Immature natural killer cell (primary cell): Measurements from ENCODE around the gene REXO1. TPM values are rescaled to one million over a fixed set of nuclear protein-coding genes. Genes with fewer than 3 reads are reported as not detected.
"Not testable (repeated sequence)": the region's sequence is repeated elsewhere in the genome, so short reads cannot be mapped to it uniquely, and the experiment has no call there.

Experiments
- DNase-seq, 3 donors: peaks; one replicate each; pipeline ENCODE4 v3.0.0; 2022; ENCODE audit warnings: mixed read lengths in 1 of 3
- H3K27ac Mint-ChIP-seq, 6 donors: one replicate each; pipeline ENCODE4 v1.8.0; 2020; ENCODE audit warnings: mixed read lengths in 6 of 6, mild to moderate bottlenecking in 5 of 6, inconsistent platforms in 4 of 6, moderate library complexity in 3 of 6
- H3K27me3 Mint-ChIP-seq, 3 donors: one replicate each; pipeline ENCODE4 v1.8.0; 2020 to 2021; ENCODE audit warnings: low read depth in 3 of 3, mild to moderate bottlenecking in 3 of 3, mixed read lengths in 3 of 3, moderate library complexity in 3 of 3, inconsistent platforms in 1 of 3
- H3K36me3 Mint-ChIP-seq, 3 donors: one replicate each; pipeline ENCODE4 v1.8.0; 2020; ENCODE audit warnings: mixed read lengths in 3 of 3, inconsistent platforms in 2 of 3, mild to moderate bottlenecking in 2 of 3
- H3K4me1 Mint-ChIP-seq, 2 donors: one replicate each; pipeline ENCODE4 v1.8.0; 2020; ENCODE audit warnings: inconsistent platforms in 2 of 2, mild to moderate bottlenecking in 2 of 2, mixed read lengths in 2 of 2, moderate library complexity in 1 of 2
- H3K4me3 Mint-ChIP-seq, 5 donors: one replicate each; pipeline ENCODE4 v1.8.0; 2020; ENCODE audit warnings: mild to moderate bottlenecking in 5 of 5, mixed read lengths in 5 of 5, inconsistent platforms in 3 of 5, moderate library complexity in 3 of 5
- H3K9me3 Mint-ChIP-seq, 6 donors: one replicate each; pipeline ENCODE4 v1.8.0; 2020; ENCODE audit warnings: mild to moderate bottlenecking in 6 of 6, mixed read lengths in 6 of 6, inconsistent platforms in 4 of 6, moderate library complexity in 3 of 6
- polyA plus RNA-seq, 3 donors: library from polyadenylated mRNA; unstranded; fragments of 300-500 nt; fragmentation: Illumina TruSeq; gene quantifications; one replicate each; pipeline ENCODE4 v1.2.3, GENCODE V29; 2021

The REXO1 gene, protein sequence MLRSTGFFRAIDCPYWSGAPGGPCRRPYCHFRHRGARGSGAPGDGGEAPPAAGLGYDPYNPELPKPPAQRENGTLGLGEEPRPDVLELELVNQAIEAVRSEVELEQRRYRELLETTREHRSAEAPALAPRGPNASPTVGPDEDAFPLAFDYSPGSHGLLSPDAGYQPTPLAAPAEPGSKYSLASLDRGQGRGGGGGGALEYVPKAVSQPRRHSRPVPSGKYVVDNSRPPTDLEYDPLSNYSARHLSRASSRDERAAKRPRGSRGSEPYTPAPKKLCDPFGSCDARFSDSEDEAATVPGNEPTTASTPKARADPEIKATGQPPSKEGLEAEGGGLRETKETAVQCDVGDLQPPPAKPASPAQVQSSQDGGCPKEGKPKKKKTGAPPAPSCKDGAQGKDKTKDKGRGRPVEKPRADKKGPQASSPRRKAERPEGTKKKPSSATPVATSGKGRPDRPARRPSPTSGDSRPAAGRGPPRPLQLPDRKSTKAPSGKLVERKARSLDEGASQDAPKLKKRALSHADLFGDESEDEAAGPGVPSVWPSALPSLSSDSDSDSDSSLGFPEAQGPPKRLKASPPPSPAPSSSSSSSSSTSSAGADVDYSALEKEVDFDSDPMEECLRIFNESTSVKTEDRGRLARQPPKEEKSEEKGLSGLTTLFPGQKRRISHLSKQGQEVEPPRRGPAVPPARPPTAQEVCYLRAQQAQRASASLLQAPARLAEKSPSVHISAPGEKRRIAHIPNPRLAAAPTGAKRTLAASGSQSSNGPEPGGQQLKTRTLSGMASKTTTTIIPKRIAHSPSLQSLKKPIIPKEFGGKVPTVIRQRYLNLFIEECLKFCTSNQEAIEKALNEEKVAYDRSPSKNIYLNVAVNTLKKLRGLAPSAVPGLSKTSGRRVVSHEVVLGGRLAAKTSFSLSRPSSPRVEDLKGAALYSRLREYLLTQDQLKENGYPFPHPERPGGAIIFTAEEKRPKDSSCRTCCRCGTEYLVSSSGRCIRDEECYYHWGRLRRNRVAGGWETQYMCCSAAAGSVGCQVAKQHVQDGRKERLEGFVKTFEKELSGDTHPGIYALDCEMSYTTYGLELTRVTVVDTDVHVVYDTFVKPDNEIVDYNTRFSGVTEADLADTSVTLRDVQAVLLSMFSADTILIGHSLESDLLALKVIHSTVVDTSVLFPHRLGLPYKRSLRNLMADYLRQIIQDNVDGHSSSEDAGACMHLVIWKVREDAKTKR
- 10 to 100 TPM in 1 of 3 donors, 1 to 10 TPM in 1, under 1 TPM in 1; 0.63 to 13.0 (median 4.5) TPM for polyA plus RNA-seq

- Mint-ChIP-seq H3K4me3 (peak within 1 kb of the TSS; percentile 91 to 93 (median 92)), H3K27ac (peak within 1 kb of the TSS; percentile 89 to 97 (median 93)), H3K27me3 (peaks cover 11 to 39% (median 24%) of the 10 kb centered on the region in 3 donors), H3K36me3 (no peaks in the 10 kb centered on the region), H3K4me1 (peaks cover 49 to 66% of the 10 kb centered on the region in 2 donors), H3K9me3 (no peaks in the 10 kb centered on the region)
- DNase-seq, result peak; percentile 97 to 98 (median 97)
These were observed at the start of gene REXO1 for GRCh38 chr19:1848399-1849131. REXO1 (minus strand) TSS chr19:1848483; CDS start chr19:1848358, 125 bp downstream.

DNA sequence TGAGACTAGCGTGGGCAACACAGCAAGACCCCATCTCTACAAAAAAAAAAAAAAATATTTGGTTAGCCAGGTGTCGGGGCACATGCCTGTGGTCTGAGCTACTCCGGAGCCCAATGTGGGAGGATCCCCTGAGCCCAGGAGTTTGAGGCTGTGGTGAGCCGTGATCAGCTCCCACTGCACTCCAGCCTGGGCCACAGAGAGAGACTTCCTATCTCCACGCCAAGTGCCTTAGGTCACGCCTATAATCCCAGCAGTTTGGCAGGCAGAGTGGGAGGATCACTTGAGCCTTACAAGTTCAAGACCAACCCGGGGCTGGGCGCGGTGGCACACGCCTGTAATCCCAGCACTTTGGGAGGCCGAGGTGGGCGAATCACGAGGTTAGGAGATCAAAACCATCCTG, 48.2 kb upstream of the REXO1 start:
- Mint-ChIP-seq H3K27ac (peak overlapping the region; percentile 98 to 100 (median 98)), H3K36me3 (no peaks in the 10 kb centered on the region), H3K4me1 (peaks cover 44 to 49% of the 10 kb centered on the region in 2 donors), H3K9me3 (no peaks in the 10 kb centered on the region), H3K4me3 (peak overlapping the region; percentile 81 to 94 (median 90)), H3K27me3 (peaks cover 16 to 29% (median 19%) of the 10 kb centered on the region in 3 donors)
- no peak for DNase-seq

DNA sequence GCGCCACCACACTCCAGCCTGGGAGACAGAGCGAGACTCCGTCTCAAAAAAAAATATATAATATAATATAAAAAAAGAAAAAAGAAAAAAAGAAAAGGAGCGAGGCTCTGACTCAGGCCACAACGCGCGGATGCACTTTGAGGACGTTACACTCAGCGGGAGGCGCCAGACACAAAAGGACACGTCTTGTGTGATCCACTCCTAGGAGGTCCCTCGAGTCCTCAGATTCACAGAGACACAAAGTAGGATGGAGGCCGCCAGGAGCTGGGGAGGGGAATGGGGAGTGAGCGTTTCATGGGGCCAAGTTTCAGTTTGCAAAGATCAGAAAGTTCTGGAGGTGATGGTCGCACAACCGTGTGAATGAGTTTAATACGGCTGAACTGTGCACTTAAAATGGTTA, 45.5 kb upstream of the REXO1 start:
- H3K36me3 Mint-ChIP-seq, result no peaks in the 10 kb centered on the region
- no peak for DNase-seq
- peaks cover 15 to 29% (median 19%) of the 10 kb centered on the region in 3 donors for H3K27me3 Mint-ChIP-seq
- H3K27ac Mint-ChIP-seq, result peak overlapping the region in 5 of 6 donors; percentile 24 to 87 (median 49)
- H3K9me3 Mint-ChIP-seq, result no peaks in the 10 kb centered on the region
- peaks cover 44 to 50% of the 10 kb centered on the region in 2 donors for H3K4me1 Mint-ChIP-seq
- peak overlapping the region in 4 of 5 donors; percentile 24 to 62 (median 46) for H3K4me3 Mint-ChIP-seq

DNA sequence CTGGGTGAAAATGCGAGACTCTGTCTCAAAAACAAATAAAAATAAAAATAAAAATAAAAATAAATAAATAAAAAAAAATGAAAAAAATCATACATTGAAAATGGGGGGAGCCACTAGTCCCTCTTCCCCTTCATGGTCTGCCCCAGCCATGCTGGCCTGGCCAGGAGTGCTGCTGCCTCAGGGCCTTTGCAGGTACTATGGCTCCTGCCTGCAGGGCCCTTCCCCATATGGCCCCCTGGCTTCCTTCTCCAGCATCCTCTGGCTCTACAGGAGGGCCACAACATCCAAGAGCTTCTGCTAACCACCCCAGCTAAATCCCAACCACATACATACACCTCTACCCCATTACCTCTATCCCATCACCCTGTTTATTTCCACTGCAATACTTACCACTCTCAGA, 41.6 kb upstream of the REXO1 start:
- H3K27ac Mint-ChIP-seq, result peak overlapping the region in 2 of 6 donors; percentile 8 to 13
- H3K36me3 Mint-ChIP-seq, result no peaks in the 10 kb centered on the region
- DNase-seq, result no peak
- H3K9me3 Mint-ChIP-seq, result no peaks in the 10 kb centered on the region
- peaks cover under 1 to 11% (median 6%) of the 10 kb centered on the region in 3 donors for H3K27me3 Mint-ChIP-seq
- H3K4me1 Mint-ChIP-seq, result peaks cover 18 to 30% of the 10 kb centered on the region in 2 donors
- no peak overlapping the region for H3K4me3 Mint-ChIP-seq

- Mint-ChIP-seq H3K36me3 (peaks cover 11 to 13% (median 12%) of the 10 kb centered on the region in 3 donors), H3K9me3 (peaks cover 0 to 6% (median 2%) of the 10 kb centered on the region in 6 donors), H3K4me1 (peaks cover 21 to 28% of the 10 kb centered on the region in 2 donors), H3K4me3 (no peak overlapping the region), H3K27me3 (peaks cover 16 to 26% (median 20%) of the 10 kb centered on the region in 3 donors), H3K27ac (no peak overlapping the region)
- no peak for DNase-seq
These were observed 40.1 kb upstream of the REXO1 start for GRCh38 chr19:1888385-1888784.

DNA sequence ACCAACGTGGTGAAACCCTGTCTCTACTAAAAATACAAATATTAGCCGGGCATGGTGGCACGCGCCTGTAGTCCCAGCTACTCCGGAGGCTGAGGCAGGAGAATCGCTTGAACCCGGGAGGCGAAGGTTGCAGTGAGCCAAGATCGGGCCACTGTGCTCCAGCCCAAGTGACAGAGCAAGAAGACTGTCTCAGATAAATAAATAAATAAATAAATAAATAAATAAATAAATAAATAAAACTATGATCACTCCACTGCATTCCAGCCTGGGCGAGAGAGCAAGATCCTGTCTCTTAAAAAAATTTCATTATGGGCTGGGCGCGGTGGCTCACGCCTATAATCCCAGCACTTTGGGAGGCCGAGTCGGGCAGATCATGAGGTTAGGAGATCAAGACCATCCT, 38.1 kb upstream of the REXO1 start:
- H3K9me3 Mint-ChIP-seq, result not testable (repeated sequence)

GRCh38 chr19:1885398-1886119, 37.3 kb upstream of the REXO1 start, which contains the start of gene ABHD17A:
ABHD17A (minus strand) TSS chr19:1885496; CDS start chr19:1881566, 3,930 bp downstream.
- not testable (repeated sequence) for H3K9me3 Mint-ChIP-seq
- Mint-ChIP-seq H3K4me3 (peak within 1 kb of the TSS; percentile 98 to 100 (median 98)), H3K27me3 (peaks cover 27 to 41% (median 35%) of the 10 kb centered on the region in 3 donors), H3K27ac (peak within 1 kb of the TSS; percentile 99 to 100 (median 100)), H3K36me3 (peaks cover 18 to 23% (median 21%) of the 10 kb centered on the region in 3 donors), H3K4me1 (peaks cover 34 to 45% of the 10 kb centered on the region in 2 donors)
- peak; percentile 94 to 96 (median 94) for DNase-seq

More for the DNA sequence above, 38.1 kb upstream of the REXO1 start:
- not testable (repeated sequence) for H3K4me3 Mint-ChIP-seq, DNase-seq
- H3K27ac Mint-ChIP-seq, result peak overlapping the region in 4 of 6 donors; percentile 86 to 99 (median 90)
- peaks cover 27 to 41% (median 35%) of the 10 kb centered on the region in 3 donors for H3K27me3 Mint-ChIP-seq
- H3K36me3 Mint-ChIP-seq, result peaks cover 18 to 23% (median 21%) of the 10 kb centered on the region in 3 donors
- H3K4me1 Mint-ChIP-seq, result peaks cover 34 to 42% of the 10 kb centered on the region in 2 donors

- DNase-seq, result no peak
- Mint-ChIP-seq H3K36me3 (peaks cover 18 to 23% (median 21%) of the 10 kb centered on the region in 3 donors), H3K4me3 (peak overlapping the region; percentile 98 to 100 (median 98)), H3K27me3 (peaks cover 29 to 41% (median 35%) of the 10 kb centered on the region in 3 donors), H3K9me3 (peaks cover 0 to 7% (median 3%) of the 10 kb centered on the region in 6 donors), H3K4me1 (peaks cover 34 to 49% of the 10 kb centered on the region in 2 donors), H3K27ac (peak overlapping the region; percentile 99 to 100 (median 100))
These were observed 36.5 kb upstream of the REXO1 start for GRCh38 chr19:1884719-1885334.

DNA sequence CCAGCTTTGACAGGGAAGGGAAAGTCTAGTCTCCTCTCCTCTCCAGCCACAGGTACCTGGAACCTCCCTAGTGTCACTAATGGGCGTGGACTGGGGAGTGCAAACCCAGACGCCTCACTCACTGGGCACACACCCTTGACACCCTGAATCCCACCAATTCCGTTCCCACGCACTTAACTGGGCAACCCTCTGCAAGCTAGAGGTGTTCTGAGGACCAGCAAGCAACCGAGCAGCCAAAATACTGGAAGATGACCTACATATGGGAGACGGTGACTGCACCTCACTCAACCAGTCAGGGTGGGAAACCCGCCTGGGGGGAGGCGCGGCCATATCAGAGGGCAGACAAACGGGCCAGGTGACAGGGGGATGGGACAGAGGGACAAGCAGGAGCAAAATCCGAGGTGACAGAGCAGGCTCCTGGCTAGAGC, 36.0 kb upstream of the REXO1 start:
- peaks cover 0 to 7% (median 3%) of the 10 kb centered on the region in 6 donors for H3K9me3 Mint-ChIP-seq
- H3K27ac Mint-ChIP-seq, result peak overlapping the region; percentile 99 to 100 (median 100)
- peaks cover 34 to 50% of the 10 kb centered on the region in 2 donors for H3K4me1 Mint-ChIP-seq
- H3K4me3 Mint-ChIP-seq, result peak overlapping the region; percentile 98 to 100 (median 98)
- peaks cover 29 to 41% (median 35%) of the 10 kb centered on the region in 3 donors for H3K27me3 Mint-ChIP-seq
- DNase-seq, result peak; percentile 75 to 78 (median 76)
- H3K36me3 Mint-ChIP-seq, result peaks cover 18 to 23% (median 21%) of the 10 kb centered on the region in 3 donors

GRCh38 chr19:1883784-1884183, 35.5 kb upstream of the REXO1 start:
- Mint-ChIP-seq H3K4me3 (peak overlapping the region; percentile 98 to 100 (median 98)), H3K36me3 (peaks cover 18 to 23% (median 21%) of the 10 kb centered on the region in 3 donors), H3K9me3 (peaks cover 0 to 7% (median 3%) of the 10 kb centered on the region in 6 donors), H3K27ac (peak overlapping the region; percentile 99 to 100 (median 100)), H3K4me1 (peaks cover 34 to 50% of the 10 kb centered on the region in 2 donors), H3K27me3 (peaks cover 29 to 41% (median 35%) of the 10 kb centered on the region in 3 donors)
- DNase-seq, result peak in 2 of 3 donors; percentile 43 to 57
